GM23338 (cell line): ENCODE results near the gene WDHD1. TPM values are rescaled to one million over a fixed set of nuclear protein-coding genes. Genes with fewer than 3 reads are reported as not detected.
A peak's percentile ranks its signal among the peaks of the same experiment; 100 is the strongest.

ENCODE experiments used
- ATAC-seq: fragments of 200-7000 bp; cut with Tn5 transposase; 3 replicates; pipeline ENCODE4 v1.9.1; 2020
- DNase-seq: peaks from one replicate; pipeline ENCODE4 v3.0.0-alpha.2; 2015; ENCODE audit warnings: low spot score
- H2AFZ ChIP-seq: fragments of 200-600 bp; sonication (generic); 2 replicates; pipeline ENCODE4 v1.8.0; 2016; ENCODE audit warnings: antibody characterized with exemption, mild to moderate bottlenecking, moderate library complexity
- H3F3A ChIP-seq: fragments of 200-600 bp; sonication (generic); replicated peaks from 2 replicates; pipeline ENCODE4 v1.8.0; 2017; ENCODE audit warnings: antibody characterized with exemption, mixed run types, low read depth
- H3K27ac ChIP-seq: fragments of 200-600 bp; sonication (generic); 2 replicates; pipeline ENCODE4 v1.6.1; 2016; ENCODE audit warnings: low read depth
- H3K27me3 ChIP-seq: fragments of 200-600 bp; sonication (generic); 2 replicates; pipeline ENCODE4 v1.8.0; 2016; ENCODE audit warnings: mild to moderate bottlenecking, mixed run types, moderate library complexity; ENCODE audit not compliant: insufficient read depth
- H3K36me3 ChIP-seq: fragments of 200-600 bp; sonication (generic); 2 replicates; pipeline ENCODE4 v1.8.0; 2016; ENCODE audit warnings: mild to moderate bottlenecking; ENCODE audit not compliant: insufficient read depth
- H3K4me1 ChIP-seq: fragments of 200-600 bp; sonication (generic); 2 replicates; pipeline ENCODE4 v1.8.0; 2016; ENCODE audit warnings: mild to moderate bottlenecking, moderate library complexity; ENCODE audit not compliant: insufficient read depth
- H3K4me2 ChIP-seq: fragments of 200-600 bp; sonication (generic); 2 replicates; pipeline ENCODE4 v1.7.1; 2017; ENCODE audit warnings: mixed run types
- H3K4me3 ChIP-seq: fragments of 200-600 bp; sonication (generic); 2 replicates; pipeline ENCODE4 v1.6.1; 2016; ENCODE audit warnings: mixed run types
- H3K79me2 ChIP-seq: fragments of 200-600 bp; sonication (generic); replicated peaks from 2 replicates; pipeline ENCODE4 v1.8.0; 2017; ENCODE audit warnings: mild to moderate bottlenecking; ENCODE audit not compliant: insufficient read depth
- H3K9me2 ChIP-seq: fragments of 200-600 bp; sonication (generic); 2 replicates; pipeline ENCODE4 v1.8.0; 2017; ENCODE audit not compliant: insufficient read depth
- H4K20me1 ChIP-seq: fragments of 200-600 bp; sonication (generic); replicated peaks from 2 replicates; pipeline ENCODE4 v1.8.0; 2017; ENCODE audit warnings: mild to moderate bottlenecking; ENCODE audit not compliant: insufficient read depth
- H3K27ac Mint-ChIP-seq: 2 replicates; pipeline ENCODE4 v1.8.0; 2020; ENCODE audit warnings: inconsistent platforms, mild to moderate bottlenecking, moderate library complexity, mixed read lengths
- H3K27me3 Mint-ChIP-seq: 3 replicates; pipeline ENCODE4 v1.8.0; 2022; ENCODE audit warnings: low read depth, mild to moderate bottlenecking, moderate library complexity, mixed read lengths, inconsistent platforms; ENCODE audit not compliant: insufficient read depth, poor library complexity
- H3K36me3 Mint-ChIP-seq: 3 replicates; pipeline ENCODE4 v1.8.0; 2021; ENCODE audit warnings: low read depth, mild to moderate bottlenecking, inconsistent platforms, moderate library complexity, mixed read lengths
- H3K4me1 Mint-ChIP-seq: 3 replicates; pipeline ENCODE4 v1.8.0; 2020; ENCODE audit warnings: mild to moderate bottlenecking, inconsistent platforms, mixed read lengths
- H3K4me3 Mint-ChIP-seq: 3 replicates; pipeline ENCODE4 v1.8.0; 2021; ENCODE audit warnings: moderate library complexity, mild to moderate bottlenecking, inconsistent platforms, mixed read lengths
- H3K9me3 Mint-ChIP-seq: 3 replicates; pipeline ENCODE4 v1.8.0; 2020; ENCODE audit warnings: moderate library complexity, mild to moderate bottlenecking, inconsistent platforms, mixed read lengths
- CREB1 ChIP-seq: fragments of 250-450 bp; sonication (Bioruptor Pico); IDR thresholded peaks from 2 replicates; pipeline ENCODE4 v1.5.0; 2020; ENCODE audit warnings: low read depth, mild to moderate bottlenecking, moderate library complexity
- ETS1 ChIP-seq: IDR thresholded peaks from 2 replicates; pipeline ENCODE4 v1.6.1; 2016; ENCODE audit warnings: antibody characterized with exemption
- EZH2 ChIP-seq: fragments of 200-600 bp; sonication (generic); IDR thresholded peaks from one replicate; pipeline ENCODE4 v1.8.0; 2017; ENCODE audit warnings: antibody characterized with exemption, mild to moderate bottlenecking, low read depth; ENCODE audit not compliant: unreplicated experiment
- JUNB ChIP-seq: IDR thresholded peaks from one replicate; pipeline ENCODE4 v1.6.1; 2016; ENCODE audit warnings: antibody characterized with exemption; ENCODE audit not compliant: unreplicated experiment
- ZNF462 ChIP-seq: fragments of 250-450 bp; sonication (Bioruptor Pico); IDR thresholded peaks from 2 replicates; pipeline ENCODE4 v1.5.0; 2020; ENCODE audit warnings: mild to moderate bottlenecking, moderate library complexity
- polyA plus RNA-seq: library from polyadenylated mRNA; unstranded; fragments of >200 nt; fragmentation: Nextera tagmentation; extraction: Ambion mirVana; gene quantifications from 2 replicates; pipeline ENCODE4 v1.2.1, GENCODE V29; 2016
- total RNA-seq: library from RNA; depleted of rRNA; stranded (reverse); fragments of >200 nt; shearing (Covaris generic); gene quantifications from 2 replicates; pipeline ENCODE4 v1.2.3, GENCODE V29; 2014
- TF ChIP-seq, protein P1 (sequence below), 2 experiments: fragments of 200-600 bp in 1 of 2; sonication (generic) in 1 of 2; conservative IDR thresholded peaks; 2 replicates each; pipeline versions ENCODE4 v1.5.1 to v1.6.1; 2016 to 2017; ENCODE audit warnings: antibody characterized with exemption in 2 of 2, low read depth in 2 of 2, mild to moderate bottlenecking in 2 of 2, moderate library complexity in 1 of 2
- TF ChIP-seq, protein P2 (sequence below): IDR thresholded peaks from one replicate; pipeline ENCODE4 v1.6.1; 2018; ENCODE audit warnings: antibody characterized with exemption; ENCODE audit not compliant: unreplicated experiment

Gene WDHD1
- total and polyA plus RNA-seq, 2 experiments from 2014 or later = 48.8 to 65.4 TPM

GRCh38 chr14:55031190-55031589, 4.3 kb upstream of the WDHD1 start (continued):
- no peak for TF ChIP-seq ZNF462 (CRISPR knock-in tag)

GRCh38 chr14:55028476-55028875, 1.6 kb upstream of the WDHD1 start:
- peaks cover 9% of the 10 kb centered on the region; the same call in 2 of the 3 replicates for H3K36me3 Mint-ChIP-seq
- DNase-seq (no peak), ATAC-seq (no peak)
- H3F3A ChIP-seq = peaks cover 19% of the 10 kb centered on the region; the same call in 1 of the 2 replicates
- H3K9me2 ChIP-seq = no peaks in the 10 kb centered on the region
- H3K79me2 ChIP-seq = peaks cover 88% of the 10 kb centered on the region
- H3K27ac ChIP-seq = no peak overlapping the region
- peaks cover 32% of the 10 kb centered on the region for H3K4me1 Mint-ChIP-seq
- H3K4me3 Mint-ChIP-seq = peak overlapping the region; percentile 95
- H3K27me3 Mint-ChIP-seq = peaks cover 2% of the 10 kb centered on the region
- H4K20me1 ChIP-seq = peaks cover 4% of the 10 kb centered on the region
- H3K27ac Mint-ChIP-seq = no peak overlapping the region
- H3K27me3 ChIP-seq = no peaks in the 10 kb centered on the region
- no peaks in the 10 kb centered on the region for H3K9me3 Mint-ChIP-seq
- no peak overlapping the region for H2AFZ ChIP-seq
- peak overlapping the region; percentile 94 for H3K4me3 ChIP-seq
- TF ChIP-seq, protein P1, sequence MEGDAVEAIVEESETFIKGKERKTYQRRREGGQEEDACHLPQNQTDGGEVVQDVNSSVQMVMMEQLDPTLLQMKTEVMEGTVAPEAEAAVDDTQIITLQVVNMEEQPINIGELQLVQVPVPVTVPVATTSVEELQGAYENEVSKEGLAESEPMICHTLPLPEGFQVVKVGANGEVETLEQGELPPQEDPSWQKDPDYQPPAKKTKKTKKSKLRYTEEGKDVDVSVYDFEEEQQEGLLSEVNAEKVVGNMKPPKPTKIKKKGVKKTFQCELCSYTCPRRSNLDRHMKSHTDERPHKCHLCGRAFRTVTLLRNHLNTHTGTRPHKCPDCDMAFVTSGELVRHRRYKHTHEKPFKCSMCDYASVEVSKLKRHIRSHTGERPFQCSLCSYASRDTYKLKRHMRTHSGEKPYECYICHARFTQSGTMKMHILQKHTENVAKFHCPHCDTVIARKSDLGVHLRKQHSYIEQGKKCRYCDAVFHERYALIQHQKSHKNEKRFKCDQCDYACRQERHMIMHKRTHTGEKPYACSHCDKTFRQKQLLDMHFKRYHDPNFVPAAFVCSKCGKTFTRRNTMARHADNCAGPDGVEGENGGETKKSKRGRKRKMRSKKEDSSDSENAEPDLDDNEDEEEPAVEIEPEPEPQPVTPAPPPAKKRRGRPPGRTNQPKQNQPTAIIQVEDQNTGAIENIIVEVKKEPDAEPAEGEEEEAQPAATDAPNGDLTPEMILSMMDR (conservative IDR thresholded peaks at IDR 0.05; ENCODE audit: low read depth in 2 of 2) = no peak
- TF ChIP-seq ETS1 = no peak
- TF ChIP-seq, protein P2, sequence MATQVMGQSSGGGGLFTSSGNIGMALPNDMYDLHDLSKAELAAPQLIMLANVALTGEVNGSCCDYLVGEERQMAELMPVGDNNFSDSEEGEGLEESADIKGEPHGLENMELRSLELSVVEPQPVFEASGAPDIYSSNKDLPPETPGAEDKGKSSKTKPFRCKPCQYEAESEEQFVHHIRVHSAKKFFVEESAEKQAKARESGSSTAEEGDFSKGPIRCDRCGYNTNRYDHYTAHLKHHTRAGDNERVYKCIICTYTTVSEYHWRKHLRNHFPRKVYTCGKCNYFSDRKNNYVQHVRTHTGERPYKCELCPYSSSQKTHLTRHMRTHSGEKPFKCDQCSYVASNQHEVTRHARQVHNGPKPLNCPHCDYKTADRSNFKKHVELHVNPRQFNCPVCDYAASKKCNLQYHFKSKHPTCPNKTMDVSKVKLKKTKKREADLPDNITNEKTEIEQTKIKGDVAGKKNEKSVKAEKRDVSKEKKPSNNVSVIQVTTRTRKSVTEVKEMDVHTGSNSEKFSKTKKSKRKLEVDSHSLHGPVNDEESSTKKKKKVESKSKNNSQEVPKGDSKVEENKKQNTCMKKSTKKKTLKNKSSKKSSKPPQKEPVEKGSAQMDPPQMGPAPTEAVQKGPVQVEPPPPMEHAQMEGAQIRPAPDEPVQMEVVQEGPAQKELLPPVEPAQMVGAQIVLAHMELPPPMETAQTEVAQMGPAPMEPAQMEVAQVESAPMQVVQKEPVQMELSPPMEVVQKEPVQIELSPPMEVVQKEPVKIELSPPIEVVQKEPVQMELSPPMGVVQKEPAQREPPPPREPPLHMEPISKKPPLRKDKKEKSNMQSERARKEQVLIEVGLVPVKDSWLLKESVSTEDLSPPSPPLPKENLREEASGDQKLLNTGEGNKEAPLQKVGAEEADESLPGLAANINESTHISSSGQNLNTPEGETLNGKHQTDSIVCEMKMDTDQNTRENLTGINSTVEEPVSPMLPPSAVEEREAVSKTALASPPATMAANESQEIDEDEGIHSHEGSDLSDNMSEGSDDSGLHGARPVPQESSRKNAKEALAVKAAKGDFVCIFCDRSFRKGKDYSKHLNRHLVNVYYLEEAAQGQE = no peak
- TF ChIP-seq EZH2 = no peak
- no peak for TF ChIP-seq CREB1 (CRISPR knock-in tag)
- no peak for TF ChIP-seq JUNB
- peak overlapping the region; percentile 94 for H3K4me2 ChIP-seq
- 0 out of 2 replicates have a peak, but pooled peaks cover under 1% of the 10 kb centered on the region for H3K36me3 ChIP-seq
- H3K4me1 ChIP-seq = peaks cover 43% of the 10 kb centered on the region
